GM19438 (cell line): ENCODE results near the gene MEX3D.

Experiments
- ATAC-seq: cut with Tn5 transposase; IDR thresholded peaks from one replicate; pipeline ENCODE4 v1.9.1; 2021; ENCODE audit warnings: low read depth; ENCODE audit not compliant: unreplicated experiment

Gene MEX3D

GRCh38 chr19:1574354-1575136 is 6.4 kb upstream of the MEX3D start:
- ATAC-seq: no peak

GRCh38 chr19:1572795-1573194 is 4.7 kb upstream of the MEX3D start:
- ATAC-seq: no peak

- no peak for ATAC-seq
Measured at GRCh38 chr19:1571358-1571757, 3.2 kb upstream of the MEX3D start.

- no peak for ATAC-seq
Measured at GRCh38 chr19:1570836-1571235, 2.7 kb upstream of the MEX3D start.

GRCh38 chr19:1569997-1570396 is 1.9 kb upstream of the MEX3D start:
- ATAC-seq: no peak

- no peak for ATAC-seq
Measured at GRCh38 chr19:1567848-1568227, 287 bp downstream of the MEX3D start.

- no peak for ATAC-seq
Measured at GRCh38 chr19:1567116-1567847, 843 bp downstream of the MEX3D start.

GRCh38 chr19:1566392-1567115 is 1.6 kb downstream of the MEX3D start:
- ATAC-seq: no peak

GRCh38 chr19:1563251-1563650 is 4.9 kb downstream of the MEX3D start:
- no peak for ATAC-seq

- ATAC-seq: no peak
Measured at GRCh38 chr19:1561236-1561842, 6.8 kb downstream of the MEX3D start.

GRCh38 chr19:1560286-1560882 is 7.7 kb downstream of the MEX3D start:
- no peak for ATAC-seq

- no peak for ATAC-seq
Measured at GRCh38 chr19:1558552-1558951, 9.6 kb downstream of the MEX3D start.

GRCh38 chr19:1556390-1557070 is 11.6 kb downstream of the MEX3D start:
- ATAC-seq: no peak

GRCh38 chr19:1555487-1556389 is 12.4 kb downstream of the MEX3D start:
- no peak for ATAC-seq

GRCh38 chr19:1554968-1555367 is 13.2 kb downstream of the MEX3D start:
- ATAC-seq: no peak

- ATAC-seq: no peak
Measured at GRCh38 chr19:1553415-1553814, 14.7 kb downstream of the MEX3D start.

GRCh38 chr19:1551068-1552040 is 16.8 kb downstream of the MEX3D start:
- ATAC-seq: no peak
